ENCODE data around the gene MMP15.

MMP15 gene

GRCh38 chr16:57996406-57997175 is 29.0 kb upstream of the MMP15 start:
- no peak for DNase-seq

- DNase-seq, result no peak
Observed at GRCh38 chr16:57997176-57997527, 28.4 kb upstream of the MMP15 start.

- DNase-seq, result no peak
Observed at GRCh38 chr16:57997528-57998265, 27.9 kb upstream of the MMP15 start.

- no peak for DNase-seq
Observed at GRCh38 chr16:57998486-57998885, 27.1 kb upstream of the MMP15 start.

- no peak for DNase-seq
Observed at GRCh38 chr16:57998992-57999365, 26.6 kb upstream of the MMP15 start.

- peak in 2 of 56 donors; percentile 7 to 9 for DNase-seq
Observed at GRCh38 chr16:57999366-57999970, 26.1 kb upstream of the MMP15 start.

- peak in 2 of 56 donors; percentile 47 to 72 for DNase-seq
Observed at GRCh38 chr16:57999971-58000705, 25.4 kb upstream of the MMP15 start, which contains the start of gene ZNF319. ZNF319 (minus strand) TSS chr16:58000672; CDS start chr16:57998265, 2,407 bp downstream.

- peak in 54 of 56 donors; percentile 31 to 90 (median 77) for DNase-seq
Observed at GRCh38 chr16:58000706-58001676, 24.6 kb upstream of the MMP15 start, which contains the start of gene USB1. USB1 (plus strand) TSS chr16:58001407; CDS start chr16:58001484, 77 bp downstream.

- no peak for DNase-seq
Observed at GRCh38 chr16:58001781-58002415, 23.7 kb upstream of the MMP15 start.

GRCh38 chr16:58002416-58002800 is 23.1 kb upstream of the MMP15 start:
- DNase-seq, result no peak

GRCh38 chr16:58002936-58003335 is 22.6 kb upstream of the MMP15 start:
- DNase-seq, result no peak

- peak in 2 of 56 donors; percentile 8 to 80 for DNase-seq
Observed at GRCh38 chr16:58004736-58005135, 20.8 kb upstream of the MMP15 start.

GRCh38 chr16:58009856-58010416 is 15.6 kb upstream of the MMP15 start:
- DNase-seq, result no peak

GRCh38 chr16:58010886-58011285 is 14.7 kb upstream of the MMP15 start:
- no peak for DNase-seq

GRCh38 chr16:58011652-58012051 is 13.9 kb upstream of the MMP15 start:
- no peak for DNase-seq

- no peak for DNase-seq
Observed at GRCh38 chr16:58012481-58012880, 13.1 kb upstream of the MMP15 start.

- no peak for DNase-seq
Observed at GRCh38 chr16:58013201-58013956, 12.2 kb upstream of the MMP15 start.

GRCh38 chr16:58016840-58017446 is 8.6 kb upstream of the MMP15 start:
- peak in 1 of 56 donors; percentile 14 for DNase-seq
